Lower leg skin (tissue), 4 donors: ENCODE data around the gene CPLX4. TPM values are rescaled to one million over a fixed set of nuclear protein-coding genes. Genes with fewer than 3 reads are reported as not detected.

Source experiments
- DNase-seq, 2 donors: peaks; one replicate each; pipeline ENCODE4 v3.0.0-alpha.2; 2019; ENCODE audit warnings: low spot score in 2 of 2
- H3K4me3 ChIP-seq: fragments of 200-600 bp; sonication (generic); 2 replicates; pipeline ENCODE4 v1.5.1; 2017; ENCODE audit warnings: mild to moderate bottlenecking, low read depth; ENCODE audit not compliant: poor library complexity, severe bottlenecking
- CTCF ChIP-seq, 3 donors: fragments of 450-650 bp; IDR thresholded peaks; one replicate each; pipeline ENCODE4 v1.5.1; 2016; ENCODE audit warnings: antibody characterized with exemption in 3 of 3, mild to moderate bottlenecking in 3 of 3, moderate library complexity in 2 of 3
- POLR2A ChIP-seq, 2 donors: fragments of 450-650 bp; IDR thresholded peaks; one replicate each; pipeline ENCODE4 v1.6.1; 2016 to 2017; ENCODE audit warnings: antibody characterized with exemption in 2 of 2, mild to moderate bottlenecking in 1 of 2, moderate library complexity in 1 of 2
- WGBS, 2 donors: methylation state at CpG; one replicate each; pipeline ENCODE4 v1.1.5; 2018; 5-methylcytosine and 5-hydroxymethylcytosine counted together
- intact Hi-C: fragments of 100-400 bp; cut with DNase I; formaldehyde crosslinking; loops from one replicate; pipeline ENCODE4 v1.15.0; 2023; ENCODE audit warnings: low total_unique reads
- total RNA-seq, 4 donors: library from RNA; depleted of rRNA; stranded (reverse); fragments of >200 nt; gene quantifications; one replicate each; pipeline ENCODE4 v1.1.0, GENCODE V29; 2016

The CPLX4 gene
- total RNA-seq, 4 donors from 2014 or later: not detected

- intact Hi-C loops: no loop called here
These were observed 49.5 kb downstream of the CPLX4 start for GRCh38 chr18:59268721-59269562.

GRCh38 chr18:59268127-59268720 is 50.2 kb downstream of the CPLX4 start:
- H3K4me3 ChIP-seq: no peak overlapping the region
- intact Hi-C loops: no loop called here
- 23 to 32% methylated on average over 28 of the region's 28 CpGs for WGBS, 2 donors
- TF ChIP-seq POLR2A (IDR thresholded peaks at IDR 0.05) (no peak), CTCF (IDR thresholded peaks at IDR 0.05) (no peak)
- DNase-seq: no peak

More at GRCh38 chr18:59268721-59269562, 49.5 kb downstream of the CPLX4 start:
- 13 to 14% methylated on average over 55 to 58 of the region's 90 CpGs for WGBS, 2 donors
- no peak overlapping the region for H3K4me3 ChIP-seq
- DNase-seq: no peak
- TF ChIP-seq CTCF (IDR thresholded peaks at IDR 0.05): no peak
- TF ChIP-seq POLR2A (IDR thresholded peaks at IDR 0.05): no peak

- intact Hi-C loops: no loop called here
- WGBS, 2 donors: 2% methylated on average over 39 to 40 of the region's 41 CpGs
- no peak for DNase-seq
- no peak overlapping the region for H3K4me3 ChIP-seq
- no peak for TF ChIP-seq POLR2A (IDR thresholded peaks at IDR 0.05)
These were observed 50.8 kb downstream of the CPLX4 start for GRCh38 chr18:59267503-59268126.

GRCh38 chr18:59266886-59267502 is 51.5 kb downstream of the CPLX4 start:
- intact Hi-C loops: no loop called here
- whole genome bisulfite sequencing, 2 donors: 12 to 16% methylated on average over 10 of the region's 10 CpGs
- TF ChIP-seq POLR2A (IDR thresholded peaks at IDR 0.05): no peak
- no peak for TF ChIP-seq CTCF (IDR thresholded peaks at IDR 0.05)
- H3K4me3 ChIP-seq: no peak overlapping the region
- DNase-seq: no peak

- no peak for DNase-seq
- no peak for TF ChIP-seq CTCF (IDR thresholded peaks at IDR 0.05)
- no peak for TF ChIP-seq POLR2A (IDR thresholded peaks at IDR 0.05)
- 19 to 24% methylated on average over 1 of the region's 1 CpG for WGBS, 2 donors
- no peak overlapping the region for H3K4me3 ChIP-seq
- intact Hi-C loops: no loop called here
These were observed 52.0 kb downstream of the CPLX4 start for GRCh38 chr18:59266459-59266858.

GRCh38 chr18:59265974-59266369 is 52.5 kb downstream of the CPLX4 start:
- DNase-seq: no peak
- WGBS, 2 donors: 19 to 25% methylated on average over 12 of the region's 12 CpGs
- intact Hi-C loops: no loop called here
- TF ChIP-seq POLR2A (IDR thresholded peaks at IDR 0.05) (no peak), CTCF (IDR thresholded peaks at IDR 0.05) (no peak)
- no peak overlapping the region for H3K4me3 ChIP-seq
